Brain pericyte (primary cell): Measurements from ENCODE around the gene MPZL1.
A peak's percentile ranks its signal among the peaks of the same experiment; 100 is the strongest.
"Not testable (repeated sequence)": the region's sequence is repeated elsewhere in the genome, so short reads cannot be mapped to it uniquely, and the experiment has no call there.

Source experiments
- DNase-seq: peaks from one replicate; pipeline ENCODE4 v3.0.0-alpha.2; 2012; ENCODE audit warnings: low read depth, low spot score

The MPZL1 gene

GRCh38 chr1:167776616-167777268 is 55.0 kb downstream of the MPZL1 start:
- no peak for DNase-seq

- no peak for DNase-seq
Observed at GRCh38 chr1:167777269-167777650, 55.5 kb downstream of the MPZL1 start.

DNA sequence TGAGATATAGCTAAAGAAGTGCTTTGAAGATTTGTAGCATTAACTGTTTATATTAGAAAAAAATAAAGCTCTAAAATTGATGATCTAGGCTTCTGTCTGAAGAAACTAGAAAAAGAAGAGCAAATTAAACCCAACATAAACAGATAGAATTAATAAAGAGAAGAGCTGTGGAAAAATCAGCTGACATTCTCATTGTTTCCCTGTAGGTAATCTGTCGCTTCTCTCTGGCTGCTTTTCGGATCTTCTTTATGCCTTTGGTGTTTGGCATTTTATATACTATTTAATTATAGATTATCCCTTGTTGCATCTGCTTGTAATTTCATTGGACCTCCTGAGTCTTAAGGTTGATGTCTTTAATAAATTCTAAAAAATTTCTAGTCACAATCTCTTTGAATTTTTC is 59.8 kb downstream of the MPZL1 start:
- no peak for DNase-seq

DNA sequence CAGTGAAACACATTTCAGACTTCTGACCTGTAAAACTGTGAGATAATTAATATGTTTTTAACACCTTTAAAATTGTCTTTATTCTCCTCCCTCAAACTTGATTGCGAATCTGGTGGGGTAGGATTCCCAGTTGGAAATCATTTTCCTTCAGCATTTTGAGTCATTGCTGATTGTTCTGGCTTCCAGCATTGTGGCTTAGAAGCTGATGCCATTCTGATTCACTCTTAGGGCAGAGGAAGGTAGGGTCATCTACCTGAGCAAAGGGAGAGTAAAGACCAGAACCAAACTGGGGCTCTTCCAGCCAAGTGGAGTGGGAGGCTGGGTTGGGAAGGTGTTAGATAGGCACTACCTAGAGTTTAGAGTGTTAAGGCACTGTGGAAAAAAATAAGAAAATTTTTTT is 61.2 kb downstream of the MPZL1 start:
- DNase-seq = no peak

- no peak for DNase-seq
Observed at GRCh38 chr1:167784876-167785550, 63.2 kb downstream of the MPZL1 start.

DNA sequence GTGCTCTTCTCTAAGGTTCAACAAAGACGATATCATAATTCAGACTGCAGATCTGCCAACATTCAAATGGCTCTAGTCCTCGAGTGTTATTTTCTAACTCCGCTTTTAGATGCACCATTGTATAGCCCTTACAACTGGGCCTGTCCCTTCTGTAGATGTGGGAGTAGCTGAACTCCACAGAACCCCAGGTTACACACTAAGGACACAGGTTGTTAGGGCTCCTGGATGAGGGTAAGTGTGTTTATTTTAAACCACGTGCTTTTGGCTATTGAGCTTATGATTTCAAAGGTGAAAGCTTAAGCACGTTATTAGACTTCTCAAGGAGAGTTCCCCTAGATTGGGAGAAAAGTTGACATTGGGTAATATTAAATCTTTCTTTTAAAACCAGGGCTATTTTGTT is 64.7 kb downstream of the MPZL1 start:
- DNase-seq = no peak

DNA sequence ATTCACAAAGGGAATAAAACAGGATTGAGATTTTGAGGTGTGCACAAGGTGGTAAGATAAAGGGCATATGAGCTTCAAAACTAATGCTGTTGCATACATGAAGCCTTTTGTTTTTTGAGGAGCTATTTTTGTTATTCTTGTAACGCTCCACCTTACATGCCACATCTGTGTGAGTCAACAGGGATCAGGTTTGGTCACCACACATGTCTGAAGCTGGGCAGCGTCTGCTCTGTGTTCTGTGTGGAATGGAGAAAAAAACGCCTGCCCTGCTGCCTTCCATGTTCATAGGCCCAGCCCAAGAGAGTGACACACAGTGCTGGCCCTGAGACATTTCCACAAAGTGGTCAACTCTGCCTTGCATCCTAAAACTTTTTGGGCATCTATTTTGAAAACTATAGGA is 67.7 kb downstream of the MPZL1 start:
- DNase-seq = no peak

- DNase-seq = no peak
Observed at GRCh38 chr1:167790117-167790516, 68.3 kb downstream of the MPZL1 start.

DNA sequence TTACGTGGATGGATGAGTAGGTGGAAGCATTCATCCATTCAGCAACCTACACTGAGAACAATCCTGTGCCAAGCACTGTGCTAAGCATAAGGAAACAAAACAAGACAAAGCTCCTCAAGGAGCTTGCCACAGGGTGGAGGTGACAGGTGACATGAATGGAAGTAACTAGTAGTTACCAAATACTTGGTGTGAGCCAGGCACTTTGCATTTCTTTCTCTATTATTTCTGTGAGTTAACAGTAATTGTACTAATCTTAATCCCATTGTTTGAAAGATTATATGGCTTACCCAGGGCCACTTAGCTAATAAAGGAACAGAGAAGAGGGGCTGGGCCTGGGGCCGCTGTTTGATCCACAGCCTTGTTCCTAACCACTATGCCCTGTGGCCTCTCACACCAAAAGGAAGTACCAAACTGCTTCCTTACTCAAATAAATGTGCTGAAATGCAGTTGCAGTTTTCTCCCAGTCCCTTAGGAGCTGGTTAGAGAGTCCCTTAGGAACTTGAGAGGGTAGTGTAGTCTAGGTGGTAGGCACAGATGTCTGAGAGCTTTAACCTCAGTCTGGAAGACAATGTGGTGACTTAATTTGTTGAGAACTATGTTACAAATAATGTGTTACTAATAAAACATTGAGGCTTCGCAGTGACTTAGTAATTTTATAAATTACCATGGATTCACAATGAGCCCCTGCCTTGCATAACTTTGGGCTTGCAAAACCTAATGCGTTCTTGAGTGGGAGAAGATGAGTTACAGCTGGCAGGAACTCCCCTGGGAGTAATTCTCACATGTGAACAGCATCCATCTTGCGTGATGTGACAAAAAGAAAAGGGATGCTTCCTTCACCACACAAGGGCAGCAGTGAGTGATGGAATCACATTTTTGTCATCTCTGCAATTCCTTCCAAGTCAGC is 69.8 kb downstream of the MPZL1 start:
- DNase-seq = no peak

DNA sequence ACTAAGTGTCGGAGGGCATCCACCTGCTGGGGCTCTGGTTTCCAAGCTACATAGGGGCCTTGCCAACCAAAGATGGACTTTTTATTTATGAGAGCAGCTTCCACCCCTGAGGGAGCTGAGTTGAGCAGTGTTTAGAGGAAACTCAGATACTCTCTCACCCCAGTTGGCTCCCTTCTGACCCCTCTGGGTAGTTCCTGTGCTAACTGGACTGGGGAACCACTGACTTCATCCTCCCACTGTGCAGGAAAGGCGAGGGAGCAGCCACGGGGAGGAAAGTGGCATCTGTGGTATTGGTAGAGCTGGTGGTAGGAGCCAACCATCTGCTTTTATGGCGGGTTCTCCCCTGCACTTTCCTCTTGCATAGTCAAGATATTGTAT is 70.4 kb downstream of the MPZL1 start:
- no peak for DNase-seq

DNA sequence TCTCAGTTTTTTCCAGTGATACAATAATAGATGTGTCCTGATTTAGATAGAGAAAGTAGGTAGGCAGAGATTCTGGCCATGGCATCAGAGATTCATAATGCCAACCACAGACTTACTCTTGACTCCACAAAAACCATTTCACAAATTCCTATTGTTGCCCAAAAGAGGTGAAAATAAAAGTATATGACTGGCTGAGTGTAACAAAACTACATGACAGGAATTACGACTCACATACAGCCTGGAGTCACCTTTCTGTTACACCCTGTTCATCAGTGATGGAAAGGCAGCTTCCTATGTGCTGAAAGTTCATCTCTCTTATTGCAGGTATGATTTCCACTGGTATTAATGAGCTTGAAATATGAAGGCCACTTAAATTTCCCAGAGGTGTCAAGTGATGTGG is 72.3 kb downstream of the MPZL1 start:
- no peak for DNase-seq

GRCh38 chr1:167795810-167796740 is 74.3 kb downstream of the MPZL1 start:
- peak; percentile 80 for DNase-seq

- DNase-seq = peak; percentile 86
Observed at GRCh38 chr1:167797015-167797414, 75.2 kb downstream of the MPZL1 start.

DNA sequence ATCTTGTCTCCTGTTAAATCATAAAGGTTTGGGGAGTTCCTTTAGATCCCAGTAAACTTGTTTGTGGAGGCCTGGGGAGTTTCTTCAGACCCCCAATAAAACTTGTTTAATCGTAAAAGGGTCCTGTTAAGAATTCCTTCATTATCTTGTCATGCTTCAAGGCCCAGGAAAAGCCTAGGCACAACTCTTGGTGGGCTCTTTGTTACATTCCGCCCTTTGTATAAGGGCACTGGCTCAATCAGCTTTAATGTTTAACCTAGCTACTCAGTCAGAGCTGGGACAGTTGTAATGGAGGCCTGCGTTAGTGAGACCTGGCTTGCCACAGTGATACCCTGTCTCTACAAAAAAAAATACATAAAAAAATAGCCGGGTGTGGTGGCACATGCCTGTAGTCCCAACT is 77.2 kb downstream of the MPZL1 start:
- no peak for DNase-seq

- no peak for DNase-seq
Observed at GRCh38 chr1:167799747-167800146, 78.0 kb downstream of the MPZL1 start.

DNA sequence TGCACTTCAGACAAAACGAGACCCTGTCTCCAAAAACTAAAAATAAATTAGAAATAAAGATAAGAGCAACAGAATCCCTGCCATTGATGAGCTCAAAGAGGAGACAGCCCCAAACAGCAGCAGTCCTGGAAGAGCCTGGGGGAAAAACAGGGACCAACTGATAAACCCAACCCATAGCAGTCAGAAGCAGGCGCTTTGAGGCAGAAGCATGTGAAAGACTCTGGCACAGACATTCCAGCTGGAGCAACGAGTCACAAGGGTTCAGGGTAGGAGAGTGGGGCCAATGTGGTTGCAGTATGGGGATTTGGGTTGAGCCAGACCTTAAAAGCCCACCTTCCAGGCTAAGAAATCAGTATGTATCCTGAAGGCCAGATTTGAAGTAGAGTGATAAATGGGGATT is 78.5 kb downstream of the MPZL1 start:
- DNase-seq = no peak

DNA sequence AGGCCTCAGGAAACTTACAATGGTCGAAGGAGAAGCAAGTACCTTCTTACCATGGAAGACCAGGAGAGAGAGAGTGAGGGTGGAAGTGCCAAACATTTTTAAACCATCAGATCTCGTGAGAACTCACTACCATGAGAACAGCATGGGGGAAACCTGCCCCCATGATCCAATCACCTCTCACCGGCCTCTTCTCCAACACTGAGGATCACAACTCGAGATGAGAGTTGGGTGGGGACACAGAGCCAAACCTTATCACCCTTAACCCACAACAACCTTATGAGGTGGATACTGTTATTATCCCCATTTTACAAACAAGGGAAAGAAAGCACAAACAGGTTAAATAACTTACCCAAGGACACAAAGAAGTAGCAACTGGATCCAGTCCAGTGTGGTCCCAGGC is 80.5 kb downstream of the MPZL1 start:
- DNase-seq = no peak

DNA sequence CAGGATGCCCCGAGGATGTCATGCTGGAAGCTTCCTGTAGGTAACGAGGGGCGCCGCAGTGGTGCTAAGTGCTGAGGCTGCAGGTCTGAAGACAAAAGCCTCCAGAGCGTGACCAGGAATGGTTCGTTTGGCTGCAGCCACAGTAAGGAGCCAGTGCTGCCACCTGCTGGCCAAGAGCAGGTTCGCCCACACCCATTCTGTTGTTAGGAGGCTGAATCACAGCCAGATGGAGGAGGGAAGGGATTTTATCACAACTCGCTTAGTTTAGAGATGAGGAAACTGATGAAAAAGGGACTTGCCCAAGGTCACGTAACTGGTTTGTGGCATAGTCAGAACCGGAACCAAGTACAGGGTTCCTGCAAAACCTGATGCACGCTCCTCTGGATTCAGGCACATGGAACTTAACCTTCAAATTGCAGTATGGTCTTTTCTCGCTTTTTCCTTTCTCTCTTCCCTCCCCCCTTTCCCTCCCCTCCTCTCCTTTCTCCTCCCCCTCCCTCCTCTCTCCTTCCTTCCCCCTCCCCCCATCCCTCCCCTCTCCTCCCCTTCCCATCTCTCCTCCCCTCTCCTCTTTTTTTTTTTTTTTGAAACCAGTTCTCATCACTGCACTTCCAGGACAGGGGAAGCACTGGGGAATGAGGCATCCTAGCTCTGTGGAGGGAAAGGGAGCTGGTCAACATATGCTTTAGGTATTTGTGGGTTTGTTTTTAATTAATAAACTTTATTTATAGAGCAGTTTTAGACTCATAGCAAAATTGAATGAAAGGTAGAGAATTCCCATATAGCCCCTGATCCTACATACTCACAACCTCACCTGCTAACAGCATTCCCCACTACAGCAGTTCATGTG is 81.8 kb downstream of the MPZL1 start:
- peak; percentile 79 for DNase-seq

- no peak for DNase-seq
Observed at GRCh38 chr1:167805041-167805556, 83.3 kb downstream of the MPZL1 start.

GRCh38 chr1:167806235-167806634 is 84.5 kb downstream of the MPZL1 start:
- DNase-seq = not testable (repeated sequence)
